GM19099 (cell line): ENCODE measurements around the gene SGCB.

Experiments
- POLR2A ChIP-seq: IDR thresholded peaks from 3 replicates; pipeline ENCODE4 v1.6.1; 2011; ENCODE audit warnings: low read depth; ENCODE audit not compliant: insufficient read length; ENCODE audit errors: extremely low read depth

The SGCB gene

DNA sequence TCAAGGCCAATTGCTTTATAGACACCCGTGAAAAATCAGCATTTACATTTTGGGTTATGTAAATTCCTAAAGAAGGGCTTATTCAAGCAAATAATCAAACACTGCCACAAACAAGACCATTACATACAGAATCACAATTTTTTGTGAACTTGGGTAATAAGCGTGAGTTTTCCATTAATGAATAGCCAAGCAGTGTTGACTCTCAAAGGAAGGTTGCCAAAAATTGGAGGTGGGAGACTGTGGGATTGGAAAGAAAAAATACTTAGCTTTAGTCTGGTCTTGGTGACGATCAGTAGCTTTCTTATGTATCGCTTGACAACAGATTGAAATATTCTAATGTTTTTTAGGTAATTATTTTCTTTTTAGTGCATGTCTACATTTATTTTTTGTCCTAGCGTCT lies 38.8 kb downstream of the SGCB start:
- TF ChIP-seq POLR2A = no peak

DNA sequence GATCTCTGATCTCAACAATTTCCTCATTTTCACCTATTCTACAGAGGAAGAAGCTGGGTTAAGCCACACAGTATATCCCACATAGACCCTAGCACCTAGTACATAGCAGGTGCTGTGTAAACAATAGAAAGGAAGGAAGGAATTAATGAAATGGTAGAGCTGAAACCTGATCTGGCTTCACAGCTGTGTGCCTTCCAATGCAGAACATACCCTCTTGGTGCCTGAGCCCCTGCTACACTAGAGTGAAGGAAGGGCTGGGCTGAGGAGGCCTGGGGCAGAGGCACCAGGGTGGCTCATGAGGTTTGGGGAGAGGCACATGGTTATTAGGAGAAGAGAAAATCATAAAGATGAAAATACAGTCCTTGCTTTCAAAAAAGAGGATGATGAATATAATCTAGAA lies 39.3 kb downstream of the SGCB start:
- TF ChIP-seq POLR2A = no peak

DNA sequence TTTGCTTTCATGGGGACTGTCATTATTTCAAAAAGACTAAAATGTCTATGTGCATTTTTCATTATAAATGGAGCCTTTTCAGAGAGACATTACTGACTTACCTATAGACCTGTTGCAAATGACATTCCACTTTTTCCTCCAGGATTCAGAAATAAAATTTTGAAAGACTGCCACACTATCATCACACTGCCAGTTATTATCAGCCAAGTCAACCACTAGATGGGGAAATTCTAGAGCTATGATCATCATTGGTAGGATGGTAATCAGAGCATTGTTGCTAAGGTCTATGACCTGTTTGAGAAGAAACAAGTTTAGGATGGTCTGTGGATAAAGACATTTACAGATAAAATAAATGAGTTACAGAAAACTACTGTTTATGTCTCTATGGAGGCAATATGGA lies 40.5 kb downstream of the SGCB start:
- TF ChIP-seq POLR2A = no peak

DNA sequence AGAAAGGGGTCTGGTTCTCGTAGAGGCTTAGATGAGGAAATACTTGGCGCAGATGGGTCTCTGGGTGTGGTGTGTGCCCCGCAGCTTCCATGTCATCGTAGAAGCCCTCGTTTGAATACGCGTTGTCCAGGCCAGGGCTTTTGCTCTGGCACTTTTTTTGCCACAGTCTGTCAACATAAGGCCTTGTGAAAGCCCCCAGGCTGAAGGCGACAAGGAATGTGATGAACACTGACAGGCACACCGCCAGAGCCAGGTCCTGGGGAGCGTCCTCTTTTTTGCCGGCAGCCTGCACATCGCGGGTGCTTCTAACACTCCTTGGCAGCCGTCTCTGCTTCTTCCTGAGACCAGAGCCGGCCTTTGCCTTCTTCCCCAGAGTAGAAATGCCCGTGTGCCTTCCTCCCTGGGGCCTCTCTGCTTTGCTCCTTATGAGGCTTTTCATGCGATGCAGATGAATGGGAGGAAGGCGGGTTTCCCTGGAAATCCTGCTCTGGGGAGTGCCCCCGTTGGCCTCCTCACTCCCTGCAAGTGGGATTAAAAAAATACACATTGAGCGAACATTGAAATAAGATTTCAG lies 42.4 kb downstream of the SGCB start:
- no peak for TF ChIP-seq POLR2A
